HG03520 (cell line): ENCODE data around the gene CBX5.
"Not testable (repeated sequence)": the region's sequence is repeated elsewhere in the genome, so short reads cannot be mapped to it uniquely, and the experiment has no call there.

Experiments
- ATAC-seq: cut with Tn5 transposase; IDR thresholded peaks from one replicate; pipeline ENCODE4 v1.9.1; 2021; ENCODE audit warnings: mild to moderate bottlenecking, moderate library complexity; ENCODE audit not compliant: unreplicated experiment

CBX5 gene

DNA sequence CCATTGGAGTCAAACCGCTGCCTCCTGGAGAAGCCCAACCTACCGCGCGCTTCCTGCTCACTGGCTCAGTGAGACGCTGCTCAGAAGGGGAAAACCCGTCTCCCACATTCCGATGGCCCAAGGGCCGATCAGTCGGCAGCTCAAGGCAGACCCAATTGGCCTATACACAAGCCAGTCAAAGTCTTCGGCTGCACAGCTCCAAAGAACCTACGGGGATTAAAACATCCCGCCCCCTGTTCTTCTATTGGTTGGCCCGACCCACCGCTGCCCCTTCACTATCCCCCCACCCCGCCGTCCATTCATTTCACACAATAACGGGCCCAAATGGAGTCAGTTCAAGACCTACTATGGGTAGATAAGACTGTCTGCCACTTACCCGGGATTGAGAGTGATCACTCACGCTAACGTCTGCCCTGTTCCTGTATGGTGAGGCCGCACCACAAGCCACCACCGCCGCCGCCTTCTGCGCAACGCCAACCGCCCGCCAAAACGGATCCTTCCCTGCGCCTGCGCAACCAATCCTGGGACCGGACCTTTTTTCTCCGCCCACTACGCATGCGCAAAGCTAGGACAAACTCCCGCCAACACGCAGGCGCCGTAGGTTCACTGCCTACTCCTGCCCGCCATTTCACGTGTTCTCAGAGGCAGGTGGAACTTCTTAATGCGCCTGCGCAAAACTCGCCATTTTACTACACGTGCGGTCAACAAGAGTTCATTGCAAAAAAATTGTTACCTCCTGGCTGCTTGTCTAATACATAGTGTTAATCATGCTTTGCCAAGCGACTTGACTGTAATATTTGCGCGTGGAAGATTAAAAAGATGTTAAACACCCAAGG, at the start of gene CBX5:
CBX5 (minus strand) TSS at position 491 of the 836 bp plus-strand sequence. CDS start 22,472 bp downstream, outside the sequence.
- peak; percentile 60 for ATAC-seq

DNA sequence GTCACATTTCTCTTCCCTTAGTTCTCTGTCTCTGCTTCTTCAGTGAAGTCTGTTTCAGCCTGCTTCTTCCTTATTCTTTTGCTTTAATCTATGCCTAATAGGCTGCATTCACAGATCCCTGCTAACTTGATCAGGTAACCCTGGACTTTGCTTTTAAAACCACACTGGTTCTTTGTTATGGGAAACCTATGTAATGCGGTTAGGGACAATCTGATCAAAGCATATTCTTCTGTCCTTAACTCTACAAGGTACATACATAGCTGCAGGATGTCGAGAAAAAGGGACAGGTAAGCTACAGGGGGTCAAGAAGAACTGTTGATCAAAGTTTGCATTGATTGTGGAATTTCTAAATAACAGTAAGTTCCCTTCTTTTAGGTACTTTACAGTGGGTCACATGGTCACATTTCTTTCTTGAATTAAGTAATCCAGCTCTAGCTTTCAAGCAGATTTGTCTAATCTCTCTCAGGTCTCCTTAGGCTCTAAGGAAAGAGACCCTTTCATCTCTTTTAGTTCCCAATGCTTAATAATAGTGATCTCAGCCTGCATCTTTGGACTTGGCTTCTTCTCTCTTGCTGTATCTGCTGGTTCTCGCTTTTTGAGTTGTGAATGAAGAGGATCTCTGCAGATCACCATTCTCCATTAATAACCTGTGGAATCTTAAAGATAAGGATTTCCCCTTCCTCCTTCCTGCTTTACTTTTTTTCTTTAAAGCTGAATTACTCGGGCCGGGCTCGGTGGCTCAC, 48.8 kb upstream of the CBX5 start:
- no peak for ATAC-seq

DNA sequence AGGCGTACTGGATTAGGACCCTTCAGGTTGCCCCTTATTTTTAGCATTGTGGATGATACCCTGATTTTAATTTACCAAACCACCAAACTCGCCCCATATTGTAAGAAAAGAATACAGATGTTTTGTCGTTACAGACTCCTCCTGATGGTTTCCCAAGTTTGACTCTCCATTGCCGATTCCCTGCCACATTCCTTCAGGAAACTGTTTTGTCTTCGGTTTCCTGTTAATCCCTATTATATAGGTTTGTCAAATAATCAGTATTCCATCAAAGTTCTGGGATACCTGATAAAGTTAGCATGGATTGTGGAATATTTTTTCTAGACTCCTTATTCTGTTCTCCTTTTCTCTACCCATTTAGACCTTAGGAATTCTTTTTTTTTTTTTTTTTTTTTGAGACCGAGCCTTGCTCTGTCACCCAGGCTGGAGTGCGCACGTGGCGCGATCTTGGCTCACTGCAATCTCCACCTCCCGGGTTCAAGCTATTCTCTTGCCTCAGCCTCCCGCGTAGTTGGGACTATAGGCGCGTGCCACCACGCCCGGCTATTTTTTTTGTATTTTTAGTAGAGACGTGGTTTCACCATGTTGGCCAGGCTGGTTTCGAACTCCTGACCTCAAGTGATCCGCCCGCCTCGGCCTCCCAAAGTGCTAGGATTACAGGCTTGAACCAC, 45.7 kb upstream of the CBX5 start:
- not testable (repeated sequence) for ATAC-seq

DNA sequence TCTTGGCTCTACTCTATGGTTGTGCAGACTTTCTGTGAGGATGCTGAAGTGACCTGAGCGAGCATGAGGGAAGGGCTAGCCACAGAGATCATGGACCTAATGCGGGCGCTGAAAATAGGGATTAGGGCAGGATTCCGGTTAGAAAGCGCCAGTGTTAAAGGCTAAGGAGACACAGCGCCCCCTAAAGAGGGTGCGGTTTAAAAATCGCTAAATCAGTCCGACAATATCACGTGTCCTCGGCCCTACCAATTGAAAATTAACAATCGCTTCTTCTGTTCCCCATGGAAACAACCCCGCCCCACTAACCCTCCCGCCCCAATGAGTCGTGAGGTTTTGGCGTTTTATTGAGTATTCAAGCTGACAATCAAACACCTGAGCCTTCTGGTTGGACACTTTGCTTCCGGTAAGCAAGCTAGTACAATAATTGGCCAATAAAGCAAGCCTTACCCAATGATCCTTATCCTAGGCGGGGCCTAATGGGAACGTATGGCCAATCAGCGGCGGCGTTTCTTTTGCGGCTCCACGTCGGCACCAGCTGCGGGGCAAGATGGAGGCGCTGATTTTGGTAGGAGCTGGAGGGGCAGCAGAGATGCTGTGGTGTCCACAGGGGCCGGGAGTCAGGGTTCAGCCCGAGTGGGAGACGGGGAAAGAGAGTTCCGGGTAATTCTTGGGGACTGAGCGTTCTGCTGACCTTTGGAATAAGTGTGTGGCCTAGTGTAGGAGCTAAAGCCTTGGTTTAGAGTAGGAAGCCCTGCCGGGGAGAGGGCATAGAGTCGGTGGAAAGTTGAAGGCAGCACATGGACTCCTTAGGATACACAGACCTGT, 44.9 kb upstream of the CBX5 start, which contains the start of gene COPZ1:
COPZ1 (plus strand) TSS at position 515 of the 825 bp plus-strand sequence; CDS start at position 548, 33 bp downstream.
- ATAC-seq, result peak; percentile 99

DNA sequence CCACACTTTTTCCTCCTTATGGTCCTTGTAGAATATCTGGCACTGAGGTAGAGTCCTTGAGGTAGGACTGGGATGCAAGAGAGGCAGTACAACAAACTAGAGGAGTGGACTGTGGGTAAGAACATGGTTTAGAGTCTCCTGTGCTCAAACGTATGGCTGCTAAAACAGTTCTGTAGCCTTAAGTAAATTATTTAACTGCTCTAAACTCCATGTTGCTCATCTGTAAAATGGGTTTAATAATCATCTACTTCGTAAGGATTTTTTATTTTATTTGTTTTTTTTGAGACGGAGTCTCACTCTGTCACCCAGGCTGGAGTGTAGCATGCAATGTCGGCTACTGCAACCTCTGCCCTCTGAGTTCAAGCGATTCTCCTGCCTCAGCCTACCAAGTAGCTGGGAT, 41.4 kb upstream of the CBX5 start:
- no peak for ATAC-seq

DNA sequence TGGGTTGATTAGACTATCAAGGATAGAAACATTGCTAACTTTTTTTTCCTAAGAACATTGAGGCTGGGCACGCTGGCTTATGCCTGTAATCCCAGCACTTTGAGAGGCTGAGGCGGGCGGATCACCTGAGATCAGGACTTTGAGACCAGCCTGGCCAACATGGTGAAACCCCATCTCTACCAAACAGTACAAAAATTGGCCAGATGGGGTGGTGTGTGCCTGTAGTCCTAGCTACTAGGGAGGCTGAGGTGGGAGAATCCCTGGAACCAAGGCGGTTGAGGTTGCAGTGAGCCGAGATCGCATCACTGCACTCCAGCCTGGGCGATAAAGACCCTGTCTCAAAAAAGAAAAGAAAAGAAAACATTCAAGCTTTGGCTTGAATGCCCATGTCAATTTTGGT, 32.4 kb upstream of the CBX5 start:
- not testable (repeated sequence) for ATAC-seq

DNA sequence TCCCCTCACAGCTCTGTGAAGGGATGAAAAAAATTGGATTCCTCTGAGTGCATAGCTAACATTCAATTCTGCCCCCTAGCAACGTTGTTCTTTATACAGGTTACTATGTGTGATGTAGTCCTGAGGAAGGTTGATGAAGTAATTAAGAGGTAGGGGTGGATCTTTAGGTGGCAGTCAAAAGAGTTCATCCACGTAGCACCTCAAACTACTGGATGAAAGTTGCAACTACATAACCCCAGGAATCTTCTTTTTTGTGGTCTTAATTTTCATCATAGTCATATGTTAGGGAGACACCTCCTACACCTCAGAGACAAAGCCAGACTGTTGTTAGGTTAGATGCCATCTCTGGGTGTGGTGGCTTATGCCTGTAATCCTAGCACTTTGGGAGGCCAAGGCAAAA, 31.1 kb upstream of the CBX5 start:
- no peak for ATAC-seq

DNA sequence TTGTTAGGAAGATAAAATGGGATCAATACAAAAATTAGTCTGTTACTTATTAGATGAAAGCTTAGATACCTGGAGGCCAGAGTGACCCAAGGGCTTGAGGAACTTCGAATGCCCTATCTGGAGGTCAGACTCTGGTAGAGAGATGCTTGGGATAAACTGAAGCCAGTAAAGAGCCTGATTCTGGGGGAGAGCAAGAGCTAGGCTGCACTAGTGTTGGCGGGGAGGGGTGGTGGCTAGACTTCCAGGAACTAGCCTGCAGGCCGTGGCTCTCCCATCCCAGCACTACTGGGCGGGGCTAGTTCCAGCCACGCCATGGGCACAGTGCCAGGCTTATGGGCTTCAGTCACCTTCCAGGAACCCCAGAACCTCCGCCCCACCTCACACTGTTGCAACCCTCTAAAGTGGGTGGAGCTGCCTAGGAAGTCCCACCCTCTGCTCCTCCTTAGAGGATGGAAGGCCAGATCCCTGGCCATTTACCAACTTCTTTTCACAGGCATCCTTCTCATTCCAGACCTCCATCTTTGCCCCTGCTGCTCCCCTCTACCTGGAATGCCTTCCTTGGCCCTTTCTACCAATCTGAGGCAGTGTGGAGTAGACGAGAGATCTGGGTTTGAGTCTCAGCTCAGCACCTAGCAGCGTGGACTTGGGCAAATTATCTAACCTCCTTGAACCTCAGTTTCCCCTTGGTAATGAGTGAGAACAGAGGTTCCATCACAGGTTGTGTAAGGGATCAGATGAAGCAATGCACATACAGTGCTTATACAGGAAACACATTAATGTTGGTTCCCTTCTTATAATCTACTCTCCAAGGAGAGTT, 27.2 kb upstream of the CBX5 start:
- ATAC-seq, result no peak

DNA sequence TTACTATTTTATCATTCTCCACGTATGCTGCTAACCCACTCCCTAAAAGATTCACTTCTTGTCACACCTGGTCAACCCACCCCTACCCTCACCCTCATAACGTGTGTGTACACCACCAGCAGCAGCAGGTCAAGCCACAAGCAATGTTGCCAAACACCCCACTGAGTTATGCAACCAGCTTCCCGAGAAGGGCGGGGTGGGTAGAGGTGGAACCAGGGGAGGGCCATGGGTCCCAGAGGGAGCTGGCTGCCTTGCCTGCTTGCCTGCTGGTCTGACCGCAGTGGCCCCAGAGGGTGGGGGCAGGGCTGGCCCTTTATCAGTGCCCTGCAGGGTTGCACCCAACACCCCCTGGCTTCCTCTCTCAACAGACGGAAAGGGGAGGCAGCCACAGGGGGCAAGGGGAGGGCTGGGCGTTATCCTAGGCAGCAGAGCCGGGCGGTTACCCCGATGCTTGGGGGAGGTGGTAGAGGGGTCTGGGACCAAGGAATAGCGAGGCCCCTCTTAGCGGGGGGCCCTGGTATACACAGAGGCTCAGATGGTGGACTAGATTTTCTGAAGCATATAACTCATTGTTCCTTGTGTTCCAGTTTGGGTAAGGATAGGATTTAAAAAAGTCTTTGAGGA, 24.4 kb upstream of the CBX5 start:
- no peak for ATAC-seq

DNA sequence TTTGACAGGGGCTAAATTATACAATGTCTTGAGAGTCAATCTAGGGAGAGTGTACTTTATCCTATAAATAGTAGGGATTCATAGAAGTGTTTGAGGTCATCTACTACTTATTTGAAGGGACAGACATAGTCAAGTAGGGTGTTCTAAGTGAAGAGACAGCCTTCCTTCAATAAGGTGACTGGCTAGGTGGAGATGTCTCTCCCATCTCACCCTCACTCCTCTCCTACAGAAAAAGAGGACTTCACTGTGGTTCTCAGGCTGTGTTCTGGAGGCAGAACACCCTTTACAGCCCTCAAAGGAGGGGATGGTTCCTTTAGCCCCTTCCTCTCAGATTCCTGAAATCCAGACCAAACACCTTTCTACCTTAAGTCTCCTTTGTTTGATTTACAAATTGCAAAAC, 23.7 kb upstream of the CBX5 start:
- no peak for ATAC-seq

DNA sequence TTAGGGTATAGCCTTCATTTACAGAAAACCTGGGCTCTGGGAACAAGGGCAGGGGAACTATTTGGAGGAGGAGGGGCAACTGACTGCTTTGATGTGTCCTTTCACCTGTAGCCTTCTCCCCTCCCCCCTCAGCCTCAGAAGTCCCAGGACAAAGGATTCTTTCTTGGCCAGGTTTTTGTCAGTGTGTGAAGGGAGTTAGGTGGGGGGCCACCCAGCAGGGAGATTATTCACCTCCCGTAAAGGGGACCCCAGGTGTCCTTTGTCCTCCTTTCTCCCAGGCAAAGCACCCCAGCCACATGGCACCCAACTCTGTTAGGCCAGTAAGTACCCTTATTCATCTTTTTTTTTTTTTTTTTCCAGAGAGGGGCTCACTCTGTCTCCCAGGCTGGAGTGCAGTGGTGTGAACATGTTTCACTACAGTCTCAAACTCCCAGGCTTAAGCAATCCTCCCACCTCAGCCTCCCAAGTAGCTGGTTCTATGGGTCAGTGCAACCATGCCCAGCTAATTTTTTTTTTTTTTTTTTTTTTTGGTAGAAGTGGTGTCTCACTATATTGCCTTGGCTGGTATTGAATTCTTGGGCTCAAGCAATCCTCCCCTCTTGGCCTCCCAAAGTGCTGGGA, 21.6 kb upstream of the CBX5 start:
- no peak for ATAC-seq

DNA sequence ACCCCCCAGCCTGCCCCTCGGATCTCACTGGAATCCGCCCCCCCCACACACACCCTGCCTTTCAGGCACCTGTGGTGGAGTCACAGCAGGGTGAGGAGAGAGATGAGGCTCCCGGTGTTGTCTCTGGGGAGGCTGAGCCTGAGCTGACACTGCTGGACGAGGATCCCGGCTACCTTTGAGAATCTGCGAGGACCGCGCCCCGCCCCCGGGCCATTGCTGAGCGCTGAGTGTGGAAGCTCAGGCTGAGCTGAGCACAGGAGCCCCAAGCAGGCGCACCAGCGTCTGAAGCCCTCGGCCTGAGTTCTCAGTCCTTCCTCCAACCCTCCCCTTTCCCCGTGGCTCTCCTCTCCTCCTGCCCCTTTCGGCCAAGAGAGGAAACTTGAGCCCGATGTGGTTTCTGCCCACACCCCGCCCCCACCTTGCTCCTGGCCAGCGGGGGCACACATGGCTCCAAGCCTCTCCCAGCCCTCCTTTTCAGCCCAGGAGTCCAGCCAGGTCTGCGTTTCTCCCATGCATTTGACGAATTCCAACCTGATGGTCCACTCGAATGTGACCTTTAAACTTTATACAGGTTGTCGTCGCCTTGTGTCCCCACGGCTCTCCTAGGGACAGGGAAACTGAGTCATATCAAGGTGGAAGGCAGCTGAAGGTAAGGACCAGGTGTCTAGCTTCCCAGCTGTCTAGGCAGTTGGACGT, 21.0 kb upstream of the CBX5 start, which contains the start of gene NFE2:
NFE2 (minus strand) TSS at position 284 of the 696 bp plus-strand sequence. CDS start 5,767 bp downstream, outside the sequence.
- ATAC-seq, result no peak

DNA sequence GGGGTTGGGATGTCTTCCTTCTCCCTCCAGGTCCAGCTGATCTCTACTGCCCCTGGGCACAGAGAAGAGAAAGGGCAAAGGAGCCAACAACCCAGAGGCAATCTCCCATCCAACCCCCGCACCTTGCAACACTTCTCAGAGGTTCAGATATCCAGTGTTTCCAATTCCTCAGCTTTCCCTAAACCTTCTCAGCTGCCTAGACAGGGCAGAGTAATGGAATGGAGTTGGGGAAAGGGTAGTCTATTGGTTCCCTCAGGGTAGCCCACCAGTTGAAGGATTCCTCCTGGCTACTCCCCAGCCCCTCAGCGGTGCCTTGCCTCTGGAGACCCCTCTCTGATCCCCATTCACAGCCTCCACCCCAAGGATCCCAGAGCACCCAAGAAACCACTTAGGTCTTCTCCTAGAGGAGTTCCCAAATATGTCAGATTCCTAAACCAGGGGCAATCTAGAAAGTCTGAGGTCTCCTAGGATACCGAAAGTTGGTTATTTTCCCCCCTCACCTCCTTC, 20.4 kb upstream of the CBX5 start:
- no peak for ATAC-seq

DNA sequence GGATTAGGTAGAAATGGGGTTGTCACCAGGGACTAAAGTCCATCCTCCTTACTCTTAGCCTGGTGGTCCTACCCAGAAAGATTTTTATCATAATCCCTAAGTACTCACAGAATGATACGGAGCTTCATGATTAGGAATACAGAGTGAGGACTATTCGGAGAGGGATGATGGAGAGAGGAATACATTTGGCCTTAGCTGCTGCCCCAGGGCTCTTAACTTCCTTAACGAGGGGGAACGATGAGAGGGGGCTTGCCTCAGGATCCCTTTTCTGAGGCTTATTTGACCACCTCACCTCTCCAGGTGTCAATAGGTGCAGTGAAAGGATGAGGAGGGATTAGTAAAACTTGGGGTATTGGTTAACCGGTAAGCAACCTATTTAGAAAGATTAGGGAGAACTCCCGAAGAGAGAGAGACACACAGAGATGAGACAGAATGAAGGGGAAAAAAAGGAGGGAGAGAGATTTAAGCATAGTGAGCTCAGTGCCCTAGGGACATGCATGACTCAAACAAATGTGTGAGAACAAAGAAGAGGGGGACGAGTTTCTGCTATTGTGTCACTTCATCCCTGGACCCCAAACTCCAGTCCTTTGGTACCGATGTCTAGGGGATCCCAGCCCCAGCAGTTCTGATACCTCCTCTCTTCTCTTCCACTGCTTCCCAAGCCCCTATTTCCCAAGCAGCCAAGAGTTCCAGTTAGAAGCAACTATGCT, 19.7 kb upstream of the CBX5 start:
- no peak for ATAC-seq

DNA sequence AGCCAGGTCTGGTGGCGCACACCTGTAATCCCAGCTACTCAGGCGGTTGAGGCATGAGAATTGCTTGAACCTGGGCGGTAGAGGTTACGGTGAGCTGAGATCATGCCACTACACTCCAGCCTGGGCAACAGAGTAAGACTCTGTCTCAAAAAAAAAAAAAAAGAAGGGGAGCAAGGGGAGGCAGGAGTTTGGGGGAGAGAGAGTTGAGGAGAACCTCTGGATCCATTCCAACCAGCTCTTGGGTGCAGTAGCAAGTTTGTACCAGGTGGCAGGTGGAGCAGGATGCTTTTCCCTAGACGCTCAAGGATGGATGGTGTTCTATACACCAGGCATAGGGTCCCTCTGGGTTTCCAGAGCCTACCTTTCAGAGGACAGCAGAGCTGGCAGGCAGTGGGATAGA, 19.0 kb upstream of the CBX5 start:
- no peak for ATAC-seq

DNA sequence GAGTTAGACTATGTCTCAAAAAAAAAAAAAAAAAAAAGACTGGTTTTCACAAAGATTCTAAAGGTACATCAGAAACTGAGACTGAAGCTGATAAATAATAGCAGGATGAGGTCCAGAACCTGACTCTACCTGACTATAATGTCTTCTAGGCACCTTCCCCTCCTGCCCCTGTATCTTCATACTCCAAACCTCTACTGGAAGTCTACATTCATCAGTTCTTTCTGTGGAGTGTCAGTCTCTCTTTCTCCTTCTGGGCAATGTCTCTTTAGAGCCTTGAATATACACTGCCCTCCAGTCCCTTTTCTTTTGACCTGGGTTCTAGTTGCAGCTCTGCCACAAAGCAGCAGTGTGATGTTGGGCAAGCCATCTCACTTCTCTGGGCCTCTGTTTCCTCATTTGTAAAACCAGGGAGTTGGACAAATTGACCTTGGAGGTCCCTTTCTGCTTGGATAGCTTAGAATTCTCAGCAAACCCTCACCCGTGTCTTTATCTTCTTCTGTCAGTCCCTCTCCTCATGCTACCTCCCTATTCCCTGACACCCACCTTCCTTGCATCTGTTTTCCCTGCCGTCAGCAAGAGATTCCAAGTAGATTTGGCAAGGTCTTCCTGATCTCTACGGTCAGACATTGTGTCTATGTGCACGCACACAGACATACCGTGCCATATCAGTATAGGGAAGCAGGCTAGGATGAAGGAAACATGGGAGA, 16.6 kb upstream of the CBX5 start:
- no peak for ATAC-seq
